Stomach smooth muscle (tissue), 2 donors: ENCODE measurements around the gene PNLIPRP3.

Experiments
- H3K27ac ChIP-seq: one replicate; pipeline ENCODE4 v1.7.0; 2013; ENCODE audit warnings: mild to moderate bottlenecking, low read length, inconsistent platforms
- H3K27me3 ChIP-seq, 2 donors: one replicate each; pipeline ENCODE4 v1.7.0; 2013; ENCODE audit warnings: low read length in 2 of 2; ENCODE audit not compliant: insufficient read depth in 2 of 2, control insufficient read depth in 1 of 2
- H3K36me3 ChIP-seq, 2 donors: one replicate each; pipeline ENCODE4 v1.7.0; 2013; ENCODE audit warnings: low read length in 2 of 2; ENCODE audit not compliant: control insufficient read depth in 2 of 2, insufficient read depth in 2 of 2
- H3K4me1 ChIP-seq: one replicate; pipeline ENCODE4 v1.7.0; 2013; ENCODE audit warnings: low read length; ENCODE audit not compliant: control insufficient read depth, insufficient read depth
- H3K4me3 ChIP-seq, 2 donors: one replicate each; pipeline ENCODE4 v1.7.0; 2013; ENCODE audit warnings: low read length in 2 of 2
- H3K9ac ChIP-seq, 2 donors: one replicate each; pipeline ENCODE4 v1.7.0; 2013; ENCODE audit warnings: low read length in 2 of 2, mild to moderate bottlenecking in 1 of 2
- H3K9me3 ChIP-seq, 2 donors: one replicate each; pipeline ENCODE4 v1.7.0; 2013; ENCODE audit warnings: low read length in 2 of 2; ENCODE audit not compliant: control insufficient read depth in 2 of 2
- donor health status: healthy.
- donor health status: Pancreatic carcinoma.

Gene PNLIPRP3

GRCh38 chr10:116410351-116410750 lies 17.3 kb upstream of the PNLIPRP3 start:
- H3K9me3 ChIP-seq = no peaks in the 10 kb centered on the region
- no peaks in the 10 kb centered on the region for H3K36me3 ChIP-seq
- no peak overlapping the region for H3K27ac ChIP-seq
- no peaks in the 10 kb centered on the region for H3K4me1 ChIP-seq
- H3K4me3 ChIP-seq = no peak overlapping the region
- no peaks in the 10 kb centered on the region for H3K27me3 ChIP-seq
- no peak overlapping the region for H3K9ac ChIP-seq

GRCh38 chr10:116417821-116418220 lies 9.8 kb upstream of the PNLIPRP3 start:
- H3K4me3 ChIP-seq = no peak overlapping the region
- H3K27me3 ChIP-seq = no peaks in the 10 kb centered on the region
- no peaks in the 10 kb centered on the region for H3K9me3 ChIP-seq
- H3K4me1 ChIP-seq = no peaks in the 10 kb centered on the region
- no peaks in the 10 kb centered on the region for H3K36me3 ChIP-seq
- no peak overlapping the region for H3K9ac ChIP-seq
- H3K27ac ChIP-seq = no peak overlapping the region

- H3K9me3 ChIP-seq = no peaks in the 10 kb centered on the region
- H3K4me3 ChIP-seq = no peak overlapping the region
- no peaks in the 10 kb centered on the region for H3K36me3 ChIP-seq
- no peak overlapping the region for H3K27ac ChIP-seq
- H3K9ac ChIP-seq = no peak overlapping the region
- H3K27me3 ChIP-seq = no peaks in the 10 kb centered on the region
- no peaks in the 10 kb centered on the region for H3K4me1 ChIP-seq
Measured at GRCh38 chr10:116418389-116418788, 9.3 kb upstream of the PNLIPRP3 start.

GRCh38 chr10:116421815-116422214 lies 5.8 kb upstream of the PNLIPRP3 start:
- H3K36me3 ChIP-seq = no peaks in the 10 kb centered on the region
- no peaks in the 10 kb centered on the region for H3K27me3 ChIP-seq
- H3K4me1 ChIP-seq = no peaks in the 10 kb centered on the region
- no peak overlapping the region for H3K9ac ChIP-seq
- no peak overlapping the region for H3K27ac ChIP-seq
- no peaks in the 10 kb centered on the region for H3K9me3 ChIP-seq
- no peak overlapping the region for H3K4me3 ChIP-seq

GRCh38 chr10:116429288-116429977 lies 1.8 kb downstream of the PNLIPRP3 start:
- no peaks in the 10 kb centered on the region for H3K4me1 ChIP-seq
- no peak overlapping the region for H3K9ac ChIP-seq
- H3K36me3 ChIP-seq = no peaks in the 10 kb centered on the region
- no peak overlapping the region for H3K4me3 ChIP-seq
- H3K27ac ChIP-seq = no peak overlapping the region
- H3K9me3 ChIP-seq = no peaks in the 10 kb centered on the region
- no peaks in the 10 kb centered on the region for H3K27me3 ChIP-seq

- no peaks in the 10 kb centered on the region for H3K27me3 ChIP-seq
- no peaks in the 10 kb centered on the region for H3K9me3 ChIP-seq
- H3K27ac ChIP-seq = no peak overlapping the region
- no peak overlapping the region for H3K9ac ChIP-seq
- no peaks in the 10 kb centered on the region for H3K4me1 ChIP-seq
- H3K36me3 ChIP-seq = no peaks in the 10 kb centered on the region
- H3K4me3 ChIP-seq = no peak overlapping the region
Measured at GRCh38 chr10:116430288-116430687, 2.6 kb downstream of the PNLIPRP3 start.

- no peak overlapping the region for H3K9ac ChIP-seq
- H3K9me3 ChIP-seq = no peaks in the 10 kb centered on the region
- no peaks in the 10 kb centered on the region for H3K4me1 ChIP-seq
- no peaks in the 10 kb centered on the region for H3K36me3 ChIP-seq
- H3K4me3 ChIP-seq = no peak overlapping the region
- H3K27ac ChIP-seq = no peak overlapping the region
- H3K27me3 ChIP-seq = no peaks in the 10 kb centered on the region
Measured at GRCh38 chr10:116431598-116431997, 4.0 kb downstream of the PNLIPRP3 start.

- Histone ChIP-seq H3K9me3 (no peaks in the 10 kb centered on the region), H3K36me3 (no peaks in the 10 kb centered on the region), H3K9ac (no peak overlapping the region), H3K27me3 (no peaks in the 10 kb centered on the region), H3K4me1 (no peaks in the 10 kb centered on the region), H3K4me3 (no peak overlapping the region), H3K27ac (no peak overlapping the region)
Measured at GRCh38 chr10:116437076-116437692, 9.5 kb downstream of the PNLIPRP3 start.

- H3K27me3 ChIP-seq = no peaks in the 10 kb centered on the region
- H3K27ac ChIP-seq = no peak overlapping the region
- H3K4me3 ChIP-seq = no peak overlapping the region
Measured at GRCh38 chr10:116440330-116441030, 12.8 kb downstream of the PNLIPRP3 start.

GRCh38 chr10:116444527-116445142 lies 17.0 kb downstream of the PNLIPRP3 start:
- no peaks in the 10 kb centered on the region for H3K9me3 ChIP-seq
- no peak overlapping the region for H3K27ac ChIP-seq
- no peak overlapping the region for H3K4me3 ChIP-seq
- H3K27me3 ChIP-seq = no peaks in the 10 kb centered on the region
- H3K9ac ChIP-seq = no peak overlapping the region
- H3K36me3 ChIP-seq = no peaks in the 10 kb centered on the region
- no peaks in the 10 kb centered on the region for H3K4me1 ChIP-seq

More at GRCh38 chr10:116440330-116441030, 12.8 kb downstream of the PNLIPRP3 start:
- Histone ChIP-seq H3K36me3 (no peaks in the 10 kb centered on the region), H3K9me3 (no peaks in the 10 kb centered on the region), H3K4me1 (no peaks in the 10 kb centered on the region), H3K9ac (no peak overlapping the region)
